ENCODE results near the gene FAM72D. TPM values are rescaled to one million over a fixed set of nuclear protein-coding genes. Genes with fewer than 3 reads are reported as not detected.
"Not testable (repeated sequence)": the region's sequence is repeated elsewhere in the genome, so short reads cannot be mapped to it uniquely, and the experiment has no call there.

Gene FAM72D
- total RNA-seq = 5.9 and 6.2 TPM in 2 replicates
- long read RNA-seq, transcript FAM72D-201 (4 exons, 2,397 nt) = major isoform, 5 of 5 reads
- long read RNA-seq, partial matches to known transcripts = 0 of 5 reads
- long read RNA-seq, other reads (novel, unspliced or antisense) = 0 of 5 reads

- not testable (repeated sequence) for H3K4me3 Mint-ChIP-seq; H3K9me3 Mint-ChIP-seq; H3K27ac Mint-ChIP-seq (ENCODE audit: unreplicated experiment); H3K4me1 Mint-ChIP-seq; H3K27me3 Mint-ChIP-seq (ENCODE audit: low read depth); DNase-seq (ENCODE audit: low read depth, low spot score); H3K36me3 Mint-ChIP-seq (ENCODE audit: low read depth)
These were observed at the start of gene FAM72D, which contains the start of gene SRGAP2B for GRCh38 chr1:145095284-145096057. TSS of gene FAM72D (plus strand) at chr1:145095974. CDS start at chr1:145096848, 874 bp downstream. TSS of gene SRGAP2B (minus strand) at chr1:145095328. CDS start at chr1:145092901, 2,427 bp downstream.

GRCh38 chr1:145047553-145047952 lies 48.2 kb upstream of the FAM72D start:
- H3K4me1 Mint-ChIP-seq; H3K27me3 Mint-ChIP-seq (ENCODE audit: low read depth); H3K36me3 Mint-ChIP-seq (ENCODE audit: low read depth); H3K9me3 Mint-ChIP-seq; DNase-seq (ENCODE audit: low read depth, low spot score); H3K27ac Mint-ChIP-seq (ENCODE audit: unreplicated experiment); H3K4me3 Mint-ChIP-seq: not testable (repeated sequence)

GRCh38 chr1:145048181-145048856 lies 47.5 kb upstream of the FAM72D start:
- not testable (repeated sequence) for H3K4me1 Mint-ChIP-seq; DNase-seq (ENCODE audit: low read depth, low spot score); H3K9me3 Mint-ChIP-seq; H3K36me3 Mint-ChIP-seq (ENCODE audit: low read depth); H3K27ac Mint-ChIP-seq (ENCODE audit: unreplicated experiment); H3K4me3 Mint-ChIP-seq; H3K27me3 Mint-ChIP-seq (ENCODE audit: low read depth)

- H3K27me3 Mint-ChIP-seq (ENCODE audit: low read depth); H3K9me3 Mint-ChIP-seq; DNase-seq (ENCODE audit: low read depth, low spot score); H3K36me3 Mint-ChIP-seq (ENCODE audit: low read depth); H3K4me3 Mint-ChIP-seq; H3K27ac Mint-ChIP-seq (ENCODE audit: unreplicated experiment); H3K4me1 Mint-ChIP-seq: not testable (repeated sequence)
These were observed 43.6 kb upstream of the FAM72D start for GRCh38 chr1:145052019-145052776.

GRCh38 chr1:145053428-145053827 lies 42.3 kb upstream of the FAM72D start:
- H3K4me1 Mint-ChIP-seq; H3K27ac Mint-ChIP-seq (ENCODE audit: unreplicated experiment); H3K36me3 Mint-ChIP-seq (ENCODE audit: low read depth); H3K9me3 Mint-ChIP-seq; H3K4me3 Mint-ChIP-seq; H3K27me3 Mint-ChIP-seq (ENCODE audit: low read depth); DNase-seq (ENCODE audit: low read depth, low spot score): not testable (repeated sequence)

GRCh38 chr1:145055217-145055760 lies 40.5 kb upstream of the FAM72D start:
- H3K9me3 Mint-ChIP-seq; H3K36me3 Mint-ChIP-seq (ENCODE audit: low read depth): not testable (repeated sequence)

GRCh38 chr1:145058184-145058583 lies 37.6 kb upstream of the FAM72D start:
- not testable (repeated sequence) for H3K27me3 Mint-ChIP-seq (ENCODE audit: low read depth); H3K9me3 Mint-ChIP-seq; H3K4me1 Mint-ChIP-seq; H3K4me3 Mint-ChIP-seq; DNase-seq (ENCODE audit: low read depth, low spot score); H3K27ac Mint-ChIP-seq (ENCODE audit: unreplicated experiment); H3K36me3 Mint-ChIP-seq (ENCODE audit: low read depth)

More at GRCh38 chr1:145055217-145055760, 40.5 kb upstream of the FAM72D start:
- H3K4me1 Mint-ChIP-seq; H3K27me3 Mint-ChIP-seq (ENCODE audit: low read depth); H3K27ac Mint-ChIP-seq (ENCODE audit: unreplicated experiment); DNase-seq (ENCODE audit: low read depth, low spot score); H3K4me3 Mint-ChIP-seq: not testable (repeated sequence)

GRCh38 chr1:145063285-145063684 lies 32.5 kb upstream of the FAM72D start:
- H3K4me3 Mint-ChIP-seq; H3K36me3 Mint-ChIP-seq (ENCODE audit: low read depth); H3K9me3 Mint-ChIP-seq; H3K4me1 Mint-ChIP-seq; H3K27ac Mint-ChIP-seq (ENCODE audit: unreplicated experiment); H3K27me3 Mint-ChIP-seq (ENCODE audit: low read depth); DNase-seq (ENCODE audit: low read depth, low spot score): not testable (repeated sequence)

- not testable (repeated sequence) for H3K27ac Mint-ChIP-seq (ENCODE audit: unreplicated experiment); H3K9me3 Mint-ChIP-seq; H3K4me3 Mint-ChIP-seq; H3K36me3 Mint-ChIP-seq (ENCODE audit: low read depth); DNase-seq (ENCODE audit: low read depth, low spot score); H3K4me1 Mint-ChIP-seq; H3K27me3 Mint-ChIP-seq (ENCODE audit: low read depth)
These were observed 31.7 kb upstream of the FAM72D start for GRCh38 chr1:145063941-145064648.

GRCh38 chr1:145065194-145065826 lies 30.5 kb upstream of the FAM72D start:
- H3K36me3 Mint-ChIP-seq (ENCODE audit: low read depth); H3K27me3 Mint-ChIP-seq (ENCODE audit: low read depth); H3K27ac Mint-ChIP-seq (ENCODE audit: unreplicated experiment); H3K4me1 Mint-ChIP-seq; H3K4me3 Mint-ChIP-seq; DNase-seq (ENCODE audit: low read depth, low spot score); H3K9me3 Mint-ChIP-seq: not testable (repeated sequence)

- not testable (repeated sequence) for H3K27me3 Mint-ChIP-seq (ENCODE audit: low read depth); DNase-seq (ENCODE audit: low read depth, low spot score); H3K4me3 Mint-ChIP-seq; H3K27ac Mint-ChIP-seq (ENCODE audit: unreplicated experiment); H3K4me1 Mint-ChIP-seq; H3K9me3 Mint-ChIP-seq; H3K36me3 Mint-ChIP-seq (ENCODE audit: low read depth)
These were observed 29.3 kb upstream of the FAM72D start for GRCh38 chr1:145066486-145066885.

- H3K4me3 Mint-ChIP-seq; H3K27me3 Mint-ChIP-seq (ENCODE audit: low read depth); DNase-seq (ENCODE audit: low read depth, low spot score); H3K9me3 Mint-ChIP-seq; H3K27ac Mint-ChIP-seq (ENCODE audit: unreplicated experiment); H3K36me3 Mint-ChIP-seq (ENCODE audit: low read depth); H3K4me1 Mint-ChIP-seq: not testable (repeated sequence)
These were observed 24.2 kb upstream of the FAM72D start for GRCh38 chr1:145071569-145071968.
